NCI-H2227 treated with DMSO at 0.1 percent for 48 hours (cell line): ENCODE data around the gene SIRT1.
"Not testable (repeated sequence)": the region's sequence is repeated elsewhere in the genome, so short reads cannot be mapped to it uniquely, and the experiment has no call there.

Experiments
- DNase-seq: peaks from one replicate; lab custom pipeline; 2025; lab: John Stamatoyannopoulos, UW

Gene SIRT1

DNA sequence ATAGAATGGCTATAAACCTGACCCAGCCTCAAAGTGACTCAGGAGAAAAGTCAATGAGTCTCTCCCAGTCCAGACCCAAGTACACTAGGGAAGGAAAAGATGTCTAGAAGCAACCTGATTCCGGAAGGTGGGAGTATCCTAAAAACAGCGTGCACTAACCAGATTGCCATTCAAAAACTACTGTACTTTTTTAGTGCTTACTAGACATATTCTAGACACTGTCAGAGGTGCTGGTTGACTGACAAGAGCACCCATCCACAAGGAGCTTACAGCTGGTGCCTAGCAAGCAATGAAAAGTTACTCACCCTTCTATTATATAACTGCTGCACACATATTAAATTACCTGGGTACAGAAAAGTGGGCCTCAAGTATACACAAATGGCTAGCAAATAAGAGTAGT, 81.0 kb downstream of the SIRT1 start:
- no peak for DNase-seq

DNA sequence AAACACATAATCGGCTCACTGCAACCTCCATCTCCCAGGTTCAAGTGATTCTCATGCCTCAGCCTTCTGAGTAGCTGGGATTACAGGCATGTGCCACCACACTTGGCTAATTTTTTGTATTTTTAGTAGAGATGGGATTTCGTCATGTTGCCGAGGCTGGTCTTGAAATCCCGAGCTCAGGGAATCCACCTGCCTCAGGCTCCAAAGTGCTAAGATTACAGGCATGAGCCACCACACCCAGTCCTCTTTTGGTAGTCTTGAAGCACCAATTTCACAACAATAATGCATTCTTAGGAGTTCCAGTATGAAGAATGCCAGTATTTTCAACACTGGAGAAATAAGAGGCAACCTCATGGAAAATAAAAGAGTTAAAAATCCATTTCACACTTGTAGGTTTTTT, 81.6 kb downstream of the SIRT1 start:
- DNase-seq, result not testable (repeated sequence)
